GM21367 (cell line): ENCODE measurements around the gene CRIP2.
A peak's percentile ranks its signal among the peaks of the same experiment; 100 is the strongest.

Source experiments
- ATAC-seq: cut with Tn5 transposase; IDR thresholded peaks from one replicate; pipeline ENCODE4 v1.9.1; 2021; ENCODE audit not compliant: unreplicated experiment

Gene CRIP2

GRCh38 chr14:105487449-105487985 lies 12.9 kb downstream of the CRIP2 start:
- ATAC-seq, result no peak

- ATAC-seq, result no peak
Measured at GRCh38 chr14:105487986-105488777, 13.6 kb downstream of the CRIP2 start.

GRCh38 chr14:105488781-105489541 lies 14.3 kb downstream of the CRIP2 start:
- no peak for ATAC-seq

- ATAC-seq, result no peak
Measured at GRCh38 chr14:105489542-105490266, 15.1 kb downstream of the CRIP2 start.

GRCh38 chr14:105490267-105490571 lies 15.6 kb downstream of the CRIP2 start:
- ATAC-seq, result peak; percentile 0

- peak; percentile 60 for ATAC-seq
Measured at GRCh38 chr14:105490572-105491365, 16.1 kb downstream of the CRIP2 start, which contains the start of gene TEDC1. Gene TEDC1, plus strand, starts transcription at chr14:105491246. Its CDS starts 130 bp downstream, at chr14:105491376.

- ATAC-seq, result no peak
Measured at GRCh38 chr14:105491366-105491973, 16.8 kb downstream of the CRIP2 start.

- ATAC-seq, result no peak
Measured at GRCh38 chr14:105492031-105492970, 17.7 kb downstream of the CRIP2 start.

- no peak for ATAC-seq
Measured at GRCh38 chr14:105492971-105493871, 18.6 kb downstream of the CRIP2 start.

- ATAC-seq, result no peak
Measured at GRCh38 chr14:105493921-105494605, 19.4 kb downstream of the CRIP2 start.

- no peak for ATAC-seq
Measured at GRCh38 chr14:105494606-105494929, 19.9 kb downstream of the CRIP2 start.

GRCh38 chr14:105495101-105495989 lies 20.7 kb downstream of the CRIP2 start:
- no peak for ATAC-seq

GRCh38 chr14:105495990-105496830 lies 21.6 kb downstream of the CRIP2 start:
- ATAC-seq, result no peak

- no peak for ATAC-seq
Measured at GRCh38 chr14:105496831-105497591, 22.4 kb downstream of the CRIP2 start.
